PFSK-1 (cell line): Measurements from ENCODE around the gene CCL18.

Experiments
- FOXP2 ChIP-seq: optimal IDR thresholded peaks from 2 replicates; pipeline ENCODE3; 2011; ENCODE audit warnings: borderline replicate concordance, control low read depth, inconsistent platforms; ENCODE audit not compliant: insufficient read depth; ENCODE audit errors: extremely low read length, extremely low read depth
- POLR2AphosphoS5 ChIP-seq: IDR thresholded peaks from 2 replicates; pipeline ENCODE4 v1.6.1; 2012; ENCODE audit warnings: low read depth, mild to moderate bottlenecking, control low read depth, low read length, moderate library complexity
- REST ChIP-seq, 2 experiments: IDR thresholded peaks; 2 replicates each; pipeline versions ENCODE4 v1.6.1 to v1.8.0; 2011 to 2012; ENCODE audit warnings: low read depth in 2 of 2, low read length in 2 of 2, control low read depth in 1 of 2, inconsistent platforms in 1 of 2, mild to moderate bottlenecking in 1 of 2, moderate library complexity in 1 of 2; ENCODE audit not compliant: insufficient read depth in 1 of 2
- SIN3A ChIP-seq: IDR thresholded peaks from 2 replicates; pipeline ENCODE4 v1.6.1; 2012; ENCODE audit warnings: mild to moderate bottlenecking, low read length, moderate library complexity, borderline replicate concordance; ENCODE audit not compliant: insufficient read depth
- TAF1 ChIP-seq: IDR thresholded peaks from 2 replicates; pipeline ENCODE4 v1.6.1; 2012; ENCODE audit warnings: low read length, control low read depth, borderline replicate concordance; ENCODE audit not compliant: insufficient read depth

The CCL18 gene

DNA sequence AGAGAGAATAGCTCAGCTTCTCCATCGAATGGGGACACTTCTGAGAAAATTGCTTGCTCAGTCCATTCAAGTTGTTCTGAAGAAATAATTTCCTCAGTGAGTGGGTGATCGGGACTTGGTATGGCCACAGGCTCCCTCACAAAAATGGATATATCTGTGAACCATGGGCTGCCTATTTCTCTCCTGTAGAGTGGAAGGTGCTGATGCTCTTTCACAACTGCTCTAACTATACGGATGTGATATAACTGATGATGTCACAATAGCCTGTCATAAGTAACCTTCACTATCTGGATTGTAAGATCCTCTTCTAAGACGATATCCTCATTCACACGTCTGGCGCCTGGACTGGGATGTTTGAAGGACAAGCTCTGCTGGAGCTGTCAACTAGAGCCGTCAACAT lies 4.7 kb upstream of the CCL18 start:
- no peak for TF ChIP-seq TAF1
- TF ChIP-seq FOXP2, result no peak
- TF ChIP-seq POLR2AphosphoS5, result no peak
- TF ChIP-seq SIN3A, result no peak
- no peak for TF ChIP-seq REST (IDR thresholded peaks at IDR 0.05; ENCODE audit: insufficient read depth in 1 of 2, low read depth in 2 of 2, low read length in 2 of 2)

- TF ChIP-seq TAF1, result no peak
- no peak for TF ChIP-seq POLR2AphosphoS5
- no peak for TF ChIP-seq FOXP2
- TF ChIP-seq SIN3A, result no peak
- TF ChIP-seq REST (IDR thresholded peaks at IDR 0.05; ENCODE audit: insufficient read depth in 1 of 2, low read depth in 2 of 2, low read length in 2 of 2), result no peak
These were observed 3.3 kb upstream of the CCL18 start for GRCh38 chr17:36060816-36061215.

DNA sequence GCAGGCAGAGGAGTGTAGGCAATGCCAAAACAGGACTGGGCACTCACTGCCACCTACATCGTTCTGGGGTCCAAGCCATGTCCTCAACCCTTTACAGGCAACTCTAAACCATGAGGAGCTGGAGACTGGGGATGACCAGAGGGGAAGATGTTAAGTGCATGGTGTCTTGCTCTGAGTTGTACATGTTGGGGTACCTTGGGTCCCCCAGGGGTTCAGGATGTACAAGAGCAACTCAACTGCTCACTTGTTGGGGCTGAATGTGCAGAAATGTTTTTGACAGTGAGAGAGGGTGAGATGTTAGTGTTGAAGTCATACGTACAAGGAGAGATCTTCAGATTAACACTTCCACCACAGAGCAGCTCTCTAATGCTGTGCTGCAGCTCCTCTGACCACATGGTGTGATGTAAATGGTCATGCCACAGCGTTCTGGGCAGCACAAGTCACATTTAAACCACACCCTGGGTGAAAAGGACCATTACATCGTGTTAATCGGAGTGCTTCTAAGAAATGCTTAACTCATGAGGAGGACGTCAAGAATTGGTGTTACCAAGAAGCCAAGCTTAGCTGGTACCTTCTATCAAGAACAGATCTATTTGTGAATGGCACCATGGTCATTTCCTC lies 2.4 kb downstream of the CCL18 start:
- TF ChIP-seq REST (IDR thresholded peaks at IDR 0.05; ENCODE audit: insufficient read depth in 1 of 2, low read depth in 2 of 2, low read length in 2 of 2) (no peak), TAF1 (no peak), SIN3A (no peak), FOXP2 (no peak), POLR2AphosphoS5 (no peak)

DNA sequence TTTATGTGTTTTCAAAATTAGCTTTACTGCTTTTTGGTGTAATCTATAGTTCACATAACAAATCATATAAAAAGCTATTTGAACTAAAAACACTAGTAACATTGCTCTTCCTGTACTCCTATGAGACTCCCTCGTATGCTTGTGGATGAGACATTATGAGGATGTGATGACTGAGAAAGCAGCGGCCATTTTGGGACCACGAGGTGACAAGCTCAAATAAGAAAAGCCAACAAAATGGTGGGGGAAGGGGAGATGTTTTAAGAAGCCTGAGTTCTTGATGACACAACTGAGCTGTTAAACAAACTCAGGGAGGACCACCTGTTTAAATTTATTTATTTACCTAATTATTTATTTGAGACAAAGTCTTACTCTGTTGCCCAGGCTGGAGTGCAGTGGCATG lies 4.5 kb downstream of the CCL18 start:
- no peak for TF ChIP-seq SIN3A
- TF ChIP-seq TAF1, result no peak
- TF ChIP-seq REST (IDR thresholded peaks at IDR 0.05; ENCODE audit: insufficient read depth in 1 of 2, low read depth in 2 of 2, low read length in 2 of 2), result no peak
- no peak for TF ChIP-seq FOXP2
- no peak for TF ChIP-seq POLR2AphosphoS5
